Peyer's patch (tissue), 4 donors: Measurements from ENCODE around the gene MSX2.

Experiments
- CTCF ChIP-seq, 6 experiments: fragments of 450-650 bp in 4 of 6; fragments of 200-600 bp in 2 of 6; sonication (generic) in 1 of 6; IDR thresholded peaks; one replicate each; pipeline ENCODE4 v1.5.1; 2017 to 2019; ENCODE audit warnings: antibody characterized with exemption in 6 of 6, mild to moderate bottlenecking in 3 of 6, moderate library complexity in 1 of 6
- POLR2A ChIP-seq, 2 donors: fragments of 450-650 bp; IDR thresholded peaks; one replicate each; pipeline ENCODE4 v1.5.1; 2017; ENCODE audit warnings: antibody characterized with exemption in 2 of 2, mild to moderate bottlenecking in 2 of 2, moderate library complexity in 2 of 2

- TF ChIP-seq POLR2A (IDR thresholded peaks at IDR 0.05) = no peak
- TF ChIP-seq CTCF (IDR thresholded peaks at IDR 0.05) = peak in 1 of 6 experiments; percentile 10
Observed at GRCh38 chr5:174755106-174755505, 30.7 kb downstream of the MSX2 start.
